GM13976 (cell line): ENCODE measurements around the gene RCOR3.

Experiments
- DNase-seq: peaks from one replicate; pipeline ENCODE4 v3.0.0; 2012; ENCODE audit warnings: low spot score
- in situ Hi-C: fragments of 300-500 bp; cut with MboI; formaldehyde crosslinking; loops from one replicate; pipeline ENCODE4 v1.12.0; 2022; ENCODE audit warnings: low sequenced_read_pairs, mixed read lengths, inconsistent platforms; ENCODE audit not compliant: unreplicated experiment
- TF ChIP-seq, protein P1 (sequence below): IDR thresholded peaks from 2 replicates; pipeline ENCODE4 v1.5.1; 2012; ENCODE audit warnings: borderline replicate concordance, mild to moderate bottlenecking; ENCODE audit not compliant: insufficient read depth; ENCODE audit errors: extremely low read depth, missing control alignments, control extremely low read depth

The RCOR3 gene

DNA sequence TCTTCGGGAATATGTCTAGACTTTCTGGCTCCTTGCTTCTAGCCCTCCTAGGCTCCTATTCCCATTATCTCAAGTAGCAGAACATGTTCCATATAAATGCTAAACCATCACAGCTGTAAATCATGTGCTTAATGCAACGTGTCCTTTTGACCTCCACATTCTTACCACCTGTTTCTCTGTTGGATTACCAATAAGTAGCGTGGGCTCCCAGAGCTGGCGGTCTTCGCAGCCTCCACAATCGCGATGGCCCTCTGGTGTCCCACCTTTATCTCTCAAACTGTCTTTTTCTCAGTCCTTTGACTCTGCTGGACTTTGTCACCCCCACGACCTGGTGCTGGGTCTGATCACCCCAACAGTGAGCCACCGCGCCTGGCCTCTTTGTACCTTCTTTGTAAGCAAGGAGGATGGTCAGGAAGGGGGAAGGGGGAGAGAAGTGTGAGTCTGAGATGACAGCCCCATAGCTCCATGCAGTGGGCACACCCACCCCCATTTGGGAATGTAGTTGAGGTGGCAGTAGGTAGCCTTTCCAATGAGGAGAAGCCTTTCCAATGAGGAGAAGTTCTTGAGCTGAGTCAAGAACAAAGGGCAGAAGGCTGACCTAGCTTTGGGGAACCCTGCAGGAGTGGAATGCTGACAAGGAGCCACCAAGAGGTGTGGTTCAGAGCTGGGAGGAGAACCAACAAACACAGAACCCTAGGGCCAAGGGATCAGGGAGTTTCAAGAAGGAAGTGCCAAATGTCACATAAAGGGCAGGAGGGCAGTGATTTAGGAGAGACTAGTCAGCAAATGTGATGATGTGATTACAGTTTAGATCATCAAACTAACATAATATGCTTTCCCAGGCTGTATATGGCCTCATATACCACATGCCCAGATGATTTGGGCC is 81.7 kb downstream of the RCOR3 start:
- in situ Hi-C loops = no loop called here
- DNase-seq = no peak
- TF ChIP-seq, protein P1, sequence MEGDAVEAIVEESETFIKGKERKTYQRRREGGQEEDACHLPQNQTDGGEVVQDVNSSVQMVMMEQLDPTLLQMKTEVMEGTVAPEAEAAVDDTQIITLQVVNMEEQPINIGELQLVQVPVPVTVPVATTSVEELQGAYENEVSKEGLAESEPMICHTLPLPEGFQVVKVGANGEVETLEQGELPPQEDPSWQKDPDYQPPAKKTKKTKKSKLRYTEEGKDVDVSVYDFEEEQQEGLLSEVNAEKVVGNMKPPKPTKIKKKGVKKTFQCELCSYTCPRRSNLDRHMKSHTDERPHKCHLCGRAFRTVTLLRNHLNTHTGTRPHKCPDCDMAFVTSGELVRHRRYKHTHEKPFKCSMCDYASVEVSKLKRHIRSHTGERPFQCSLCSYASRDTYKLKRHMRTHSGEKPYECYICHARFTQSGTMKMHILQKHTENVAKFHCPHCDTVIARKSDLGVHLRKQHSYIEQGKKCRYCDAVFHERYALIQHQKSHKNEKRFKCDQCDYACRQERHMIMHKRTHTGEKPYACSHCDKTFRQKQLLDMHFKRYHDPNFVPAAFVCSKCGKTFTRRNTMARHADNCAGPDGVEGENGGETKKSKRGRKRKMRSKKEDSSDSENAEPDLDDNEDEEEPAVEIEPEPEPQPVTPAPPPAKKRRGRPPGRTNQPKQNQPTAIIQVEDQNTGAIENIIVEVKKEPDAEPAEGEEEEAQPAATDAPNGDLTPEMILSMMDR = no peak

DNA sequence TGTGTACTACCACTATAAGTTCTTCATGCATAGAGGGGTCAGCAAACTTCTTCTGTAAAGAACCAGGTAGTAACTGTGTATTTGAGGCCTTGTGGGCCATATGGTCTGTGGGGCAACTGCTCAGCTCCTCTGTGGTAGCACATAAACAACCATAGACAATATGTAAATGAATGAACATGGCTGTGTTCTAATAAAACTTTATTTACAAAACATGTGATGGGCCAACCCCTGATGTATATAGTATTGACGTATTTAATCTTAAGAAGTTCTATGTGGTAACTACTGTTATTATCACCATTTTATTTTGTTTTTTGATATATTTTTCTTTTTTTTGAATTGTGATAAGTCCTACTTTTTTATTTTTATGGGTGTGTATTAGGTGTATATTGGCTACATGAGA is 82.8 kb downstream of the RCOR3 start:
- TF ChIP-seq, protein P1 = no peak
- in situ Hi-C loops = no loop called here
- DNase-seq = no peak

DNA sequence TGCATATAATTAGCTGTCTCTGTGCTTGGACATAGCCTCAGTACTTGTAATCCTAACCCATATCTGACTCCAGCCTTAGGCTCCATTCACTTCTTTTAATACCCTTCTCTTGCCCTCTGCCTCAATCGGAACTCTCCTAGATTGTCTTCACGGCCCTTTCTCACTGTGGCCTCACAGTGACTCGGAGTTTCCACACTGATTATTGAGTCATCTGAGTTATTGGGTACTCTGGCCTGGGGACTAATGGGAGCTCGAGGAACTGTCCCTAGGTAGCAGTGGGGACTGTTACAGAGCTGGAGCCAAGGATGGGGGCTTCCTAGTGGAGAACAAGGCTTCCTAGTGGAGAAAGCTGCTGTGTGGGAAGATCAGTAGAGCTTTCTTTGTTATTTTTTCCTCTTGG is 84.4 kb downstream of the RCOR3 start:
- in situ Hi-C loops = no loop called here
- TF ChIP-seq, protein P1 = no peak
- no peak for DNase-seq

DNA sequence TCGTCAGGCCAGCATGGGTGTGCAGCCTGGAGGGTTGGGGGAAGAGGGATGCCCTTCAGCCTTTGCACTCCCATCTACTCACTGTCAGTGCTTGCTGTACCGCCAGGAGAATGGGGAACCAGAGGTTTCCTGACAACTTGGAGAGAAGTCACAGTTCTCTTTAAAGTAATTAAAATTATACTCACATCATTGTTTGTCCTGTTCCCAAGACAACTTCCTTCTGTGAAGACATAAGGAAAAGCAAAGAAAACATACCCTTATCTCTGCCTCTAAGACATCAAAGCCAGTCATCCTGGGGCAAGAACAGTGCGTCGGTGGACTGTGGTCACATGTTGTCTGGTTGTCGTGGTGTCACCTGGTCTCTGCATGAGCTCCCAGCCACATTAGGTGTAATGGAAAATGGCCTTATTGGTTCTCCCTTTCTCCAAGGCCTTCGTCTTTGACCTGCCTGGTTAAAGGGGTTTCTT is 85.0 kb downstream of the RCOR3 start:
- in situ Hi-C loops = no loop called here
- no peak for DNase-seq
- TF ChIP-seq, protein P1 = no peak

DNA sequence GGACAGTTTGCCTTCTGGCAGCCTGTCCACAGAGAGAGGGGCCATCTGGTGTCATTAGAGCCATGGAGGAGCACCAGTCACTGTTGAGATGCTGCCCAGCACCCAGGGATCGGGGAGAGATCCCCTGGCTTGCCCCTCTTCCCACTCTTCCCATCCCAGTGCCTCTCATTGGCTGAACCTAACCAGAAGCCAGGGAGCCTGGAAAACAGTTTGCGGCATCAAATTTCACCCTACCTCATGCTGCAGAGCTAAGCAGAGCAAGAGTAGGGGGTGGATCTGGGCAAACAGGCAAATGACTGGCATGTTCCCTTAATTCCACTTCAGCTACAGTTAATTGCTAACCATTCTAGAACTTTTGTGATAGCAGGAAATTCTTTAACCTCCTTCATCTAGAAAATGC is 86.6 kb downstream of the RCOR3 start:
- TF ChIP-seq, protein P1 = no peak
- in situ Hi-C loops = no loop called here
- DNase-seq = no peak

DNA sequence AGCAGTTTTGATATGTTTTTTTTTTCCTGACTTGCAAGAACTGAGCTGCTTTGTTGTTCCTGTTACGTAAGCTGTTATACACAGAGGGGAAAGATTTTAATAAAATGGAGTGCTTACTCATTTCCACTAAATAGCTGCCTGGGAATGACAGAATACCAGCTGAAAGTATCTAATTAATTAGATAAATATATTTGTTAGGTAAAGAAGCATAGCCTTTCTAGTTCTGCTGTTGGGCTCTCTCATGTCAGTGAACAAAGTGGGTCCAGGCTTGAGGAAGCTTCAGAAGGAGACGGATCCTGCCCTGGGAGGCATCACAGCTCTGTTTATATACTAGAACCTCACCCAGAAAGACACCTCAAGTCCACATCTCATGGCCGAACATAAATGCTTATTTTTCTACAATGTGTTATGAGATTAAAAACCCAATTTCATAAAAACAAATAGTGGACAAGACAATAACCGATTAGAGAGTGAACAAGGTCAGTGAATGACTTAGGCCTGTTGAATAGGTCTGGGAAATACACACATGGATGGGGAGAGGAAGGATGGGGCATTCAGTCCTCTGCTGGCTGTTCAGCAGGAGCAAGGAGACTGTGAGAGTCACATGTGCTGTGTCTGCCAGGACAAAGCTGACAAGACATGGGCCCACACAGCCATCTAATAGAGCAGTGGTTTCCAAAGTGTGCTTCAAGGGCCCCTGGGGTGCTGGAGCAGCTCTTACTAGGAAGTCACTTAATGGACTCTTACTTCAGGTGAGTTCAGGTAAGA is 88.1 kb downstream of the RCOR3 start:
- TF ChIP-seq, protein P1 = no peak
- in situ Hi-C loops = no loop called here
- DNase-seq = no peak
